ENCODE measurements around the gene TBCEL.
"Not testable (repeated sequence)": the region's sequence is repeated elsewhere in the genome, so short reads cannot be mapped to it uniquely, and the experiment has no call there.

TBCEL gene

GRCh38 chr11:121029813-121030445 is 6.0 kb downstream of the TBCEL start:
- DNase-seq: no peak

GRCh38 chr11:121031167-121031566 is 7.3 kb downstream of the TBCEL start:
- no peak for DNase-seq

- DNase-seq: not testable (repeated sequence)
Measured at GRCh38 chr11:121031648-121032047, 7.7 kb downstream of the TBCEL start.

- DNase-seq: no peak
Measured at GRCh38 chr11:121032546-121032945, 8.6 kb downstream of the TBCEL start.

- no peak for DNase-seq
Measured at GRCh38 chr11:121033635-121034034, 9.7 kb downstream of the TBCEL start.

- DNase-seq: no peak
Measured at GRCh38 chr11:121035169-121035755, 11.4 kb downstream of the TBCEL start.

GRCh38 chr11:121035780-121036179 is 11.9 kb downstream of the TBCEL start:
- no peak for DNase-seq

GRCh38 chr11:121037016-121037415 is 13.1 kb downstream of the TBCEL start:
- DNase-seq: no peak

GRCh38 chr11:121038648-121039409 is 14.9 kb downstream of the TBCEL start:
- DNase-seq: no peak

- DNase-seq: no peak
Measured at GRCh38 chr11:121039971-121040613, 16.2 kb downstream of the TBCEL start.

GRCh38 chr11:121040614-121041002 is 16.7 kb downstream of the TBCEL start:
- DNase-seq: no peak

GRCh38 chr11:121041072-121041471 is 17.2 kb downstream of the TBCEL start:
- DNase-seq: no peak

GRCh38 chr11:121042296-121042695 is 18.4 kb downstream of the TBCEL start:
- DNase-seq: no peak

GRCh38 chr11:121047926-121048325 is 24.0 kb downstream of the TBCEL start:
- DNase-seq: no peak

GRCh38 chr11:121048464-121049233 is 24.7 kb downstream of the TBCEL start:
- DNase-seq: no peak

- DNase-seq: no peak
Measured at GRCh38 chr11:121053244-121053643, 29.3 kb downstream of the TBCEL start.

- no peak for DNase-seq
Measured at GRCh38 chr11:121054266-121054665, 30.4 kb downstream of the TBCEL start.

GRCh38 chr11:121055076-121055475 is 31.2 kb downstream of the TBCEL start:
- no peak for DNase-seq

- no peak for DNase-seq
Measured at GRCh38 chr11:121057922-121058321, 34.0 kb downstream of the TBCEL start.

GRCh38 chr11:121058941-121059340 is 35.0 kb downstream of the TBCEL start:
- no peak for DNase-seq

- no peak for DNase-seq
Measured at GRCh38 chr11:121059605-121060004, 35.7 kb downstream of the TBCEL start.

GRCh38 chr11:121063728-121064127 is 39.8 kb downstream of the TBCEL start:
- no peak for DNase-seq

- no peak for DNase-seq
Measured at GRCh38 chr11:121066623-121067022, 42.7 kb downstream of the TBCEL start.
